Measurements from ENCODE around the gene LRIG1.

- TF ChIP-seq CTCF (IDR thresholded peaks at IDR 0.05) (no peak), POLR2A (IDR thresholded peaks at IDR 0.05) (no peak)
These were observed 90.8 kb downstream of the LRIG1 start for GRCh38 chr3:66409771-66410754.
